Measurements from ENCODE around the gene CAV2.

DNA sequence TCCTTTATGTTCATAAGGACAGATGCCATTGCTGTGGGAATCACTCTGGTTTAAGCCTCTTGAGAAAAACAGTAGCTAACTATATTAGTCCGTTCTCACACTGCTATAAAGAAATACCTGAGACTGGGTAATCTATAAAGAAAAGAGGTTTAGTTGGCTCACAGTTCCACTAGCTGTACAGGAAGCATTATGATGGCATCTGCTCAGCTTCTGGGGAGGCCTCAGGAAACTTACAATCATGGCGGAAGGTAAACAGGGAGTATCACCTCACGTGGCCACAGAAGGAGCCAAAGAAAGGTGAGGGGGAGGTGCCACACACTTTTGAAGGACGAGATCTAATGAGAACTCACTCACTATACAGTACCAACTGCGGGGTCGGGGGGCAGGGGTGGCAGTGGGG is 2.9 kb upstream of the CAV2 start:
- no peak for TF ChIP-seq CTCF (IDR thresholded peaks at IDR 0.05; ENCODE audit: insufficient read depth, low read length, poor library complexity, severe bottlenecking)
- no peak for TF ChIP-seq EZH2phosphoT487 (conservative IDR thresholded peaks at IDR 0.05; ENCODE audit: low read length)

Measured in SU-DHL-6 (cell line).